HEK293 (cell line): Measurements from ENCODE around the gene TMEM39B.

Experiments used
- REST ChIP-seq: fragments of 450-650 bp; formaldehyde crosslinking; IDR thresholded peaks from 2 replicates; pipeline ENCODE4 v1.5.1; 2016; ENCODE audit warnings: missing biosample characterization, missing genetic modification characterization
- WT1 ChIP-seq: fragments of 450-650 bp; formaldehyde crosslinking; IDR thresholded peaks from 2 replicates; pipeline ENCODE4 v1.5.1; 2016; ENCODE audit warnings: missing biosample characterization, missing genetic modification characterization
- ZBTB10 ChIP-seq: fragments of 450-650 bp; formaldehyde crosslinking; IDR thresholded peaks from 2 replicates; pipeline ENCODE4 v1.5.1; 2016; ENCODE audit warnings: missing biosample characterization, missing genetic modification characterization
- ZFP41 ChIP-seq: fragments of 450-650 bp; formaldehyde crosslinking; IDR thresholded peaks from 2 replicates; pipeline ENCODE4 v1.5.1; 2016; ENCODE audit warnings: missing biosample characterization, missing genetic modification characterization, borderline replicate concordance
- ZNF24 ChIP-seq: fragments of 450-650 bp; formaldehyde crosslinking; IDR thresholded peaks from 2 replicates; pipeline ENCODE4 v1.5.1; 2016; ENCODE audit warnings: missing biosample characterization, missing genetic modification characterization
- ZNF600 ChIP-seq: fragments of 450-650 bp; formaldehyde crosslinking; IDR thresholded peaks from 2 replicates; pipeline ENCODE4 v1.5.1; 2016; ENCODE audit warnings: missing biosample characterization, missing genetic modification characterization
- TF ChIP-seq, protein P1 (sequence below): fragments of 450-650 bp; formaldehyde crosslinking; IDR thresholded peaks from 2 replicates; pipeline ENCODE4 v1.5.1; 2016; ENCODE audit warnings: missing biosample characterization, missing genetic modification characterization
- TF ChIP-seq, protein P2 (sequence below): fragments of 450-650 bp; formaldehyde crosslinking; IDR thresholded peaks from 2 replicates; pipeline ENCODE4 v1.5.1; 2016; ENCODE audit warnings: missing biosample characterization, missing genetic modification characterization, low read depth

- TF ChIP-seq, protein P1, sequence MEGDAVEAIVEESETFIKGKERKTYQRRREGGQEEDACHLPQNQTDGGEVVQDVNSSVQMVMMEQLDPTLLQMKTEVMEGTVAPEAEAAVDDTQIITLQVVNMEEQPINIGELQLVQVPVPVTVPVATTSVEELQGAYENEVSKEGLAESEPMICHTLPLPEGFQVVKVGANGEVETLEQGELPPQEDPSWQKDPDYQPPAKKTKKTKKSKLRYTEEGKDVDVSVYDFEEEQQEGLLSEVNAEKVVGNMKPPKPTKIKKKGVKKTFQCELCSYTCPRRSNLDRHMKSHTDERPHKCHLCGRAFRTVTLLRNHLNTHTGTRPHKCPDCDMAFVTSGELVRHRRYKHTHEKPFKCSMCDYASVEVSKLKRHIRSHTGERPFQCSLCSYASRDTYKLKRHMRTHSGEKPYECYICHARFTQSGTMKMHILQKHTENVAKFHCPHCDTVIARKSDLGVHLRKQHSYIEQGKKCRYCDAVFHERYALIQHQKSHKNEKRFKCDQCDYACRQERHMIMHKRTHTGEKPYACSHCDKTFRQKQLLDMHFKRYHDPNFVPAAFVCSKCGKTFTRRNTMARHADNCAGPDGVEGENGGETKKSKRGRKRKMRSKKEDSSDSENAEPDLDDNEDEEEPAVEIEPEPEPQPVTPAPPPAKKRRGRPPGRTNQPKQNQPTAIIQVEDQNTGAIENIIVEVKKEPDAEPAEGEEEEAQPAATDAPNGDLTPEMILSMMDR (tag by site-specific recombination), result no peak
- TF ChIP-seq WT1 (tag by site-specific recombination), result no peak
- TF ChIP-seq ZNF600 (tag by site-specific recombination), result no peak
- TF ChIP-seq ZFP41 (tag by site-specific recombination), result no peak
- TF ChIP-seq, protein P2, sequence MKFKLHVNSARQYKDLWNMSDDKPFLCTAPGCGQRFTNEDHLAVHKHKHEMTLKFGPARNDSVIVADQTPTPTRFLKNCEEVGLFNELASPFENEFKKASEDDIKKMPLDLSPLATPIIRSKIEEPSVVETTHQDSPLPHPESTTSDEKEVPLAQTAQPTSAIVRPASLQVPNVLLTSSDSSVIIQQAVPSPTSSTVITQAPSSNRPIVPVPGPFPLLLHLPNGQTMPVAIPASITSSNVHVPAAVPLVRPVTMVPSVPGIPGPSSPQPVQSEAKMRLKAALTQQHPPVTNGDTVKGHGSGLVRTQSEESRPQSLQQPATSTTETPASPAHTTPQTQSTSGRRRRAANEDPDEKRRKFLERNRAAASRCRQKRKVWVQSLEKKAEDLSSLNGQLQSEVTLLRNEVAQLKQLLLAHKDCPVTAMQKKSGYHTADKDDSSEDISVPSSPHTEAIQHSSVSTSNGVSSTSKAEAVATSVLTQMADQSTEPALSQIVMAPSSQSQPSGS (tag by site-specific recombination), result no peak
- no peak for TF ChIP-seq REST
- TF ChIP-seq ZBTB10 (tag by site-specific recombination), result no peak
- no peak for TF ChIP-seq ZNF24
These were observed 55.7 kb downstream of the TMEM39B start for GRCh38 chr1:32128479-32128878.
